Motor neuron (in vitro differentiated cells): Measurements from ENCODE around the gene UBE2D3. TPM values are rescaled to one million over a fixed set of nuclear protein-coding genes. Genes with fewer than 3 reads are reported as not detected.

Experiments used
- ATAC-seq, 8 experiments: fragments of 200-7000 bp; cut with Tn5 transposase; replicated peaks in 6 of 8; 2 replicates each; pipeline ENCODE4 v1.8.0; 2021; ENCODE audit warnings: mild to moderate bottlenecking in 8 of 8, moderate library complexity in 8 of 8
- H3K27ac ChIP-seq, 2 donors: fragments of 250-450 bp; sonication (Bioruptor Pico); 2 replicates each; pipeline ENCODE4 v1.9.0; 2021; ENCODE audit warnings: antibody characterized with exemption in 2 of 2, mild to moderate bottlenecking in 2 of 2, moderate library complexity in 1 of 2
- H3K4me1 ChIP-seq, 2 donors: fragments of 250-450 bp; sonication (Bioruptor Pico); replicated peaks in 1 of 2; 2 replicates each; pipeline ENCODE4 v1.6.1; 2021; ENCODE audit warnings: antibody characterized with exemption in 2 of 2, mild to moderate bottlenecking in 2 of 2, moderate library complexity in 1 of 2
- H3K4me3 ChIP-seq, 5 donors: fragments of 250-450 bp; sonication (Bioruptor Pico); 2 replicates each; pipeline ENCODE4 v1.9.0; 2021; ENCODE audit warnings: antibody characterized with exemption in 5 of 5, mild to moderate bottlenecking in 5 of 5, moderate library complexity in 4 of 5
- WGBS, 10 experiments: fragments of 450-650 bp; shearing (Covaris generic); methylation state at CpG; one replicate each; pipeline ENCODE4 v1.0.0; 2022; 5-methylcytosine and 5-hydroxymethylcytosine counted together
- in situ Hi-C, 9 experiments: fragments of 400-800 bp; cut with MboI; loops; one replicate each; pipeline ENCODE4 v1.15.0; 2021; ENCODE audit warnings: low sequenced_read_pairs in 9 of 9, low pct_unique_long_range_greater_than_20kb in 2 of 9; ENCODE audit not compliant: unreplicated experiment in 9 of 9
- total RNA-seq, 8 experiments: library from RNA; unstranded; fragments of 300-600 nt; gene quantifications; 2 replicates each; pipeline versions ENCODE4 v1.2.3 to v1.2.4, GENCODE V29; 2022

The UBE2D3 gene
- total RNA-seq, 8 experiments from 2014 or later: 158 to 287 (median 226) TPM

DNA sequence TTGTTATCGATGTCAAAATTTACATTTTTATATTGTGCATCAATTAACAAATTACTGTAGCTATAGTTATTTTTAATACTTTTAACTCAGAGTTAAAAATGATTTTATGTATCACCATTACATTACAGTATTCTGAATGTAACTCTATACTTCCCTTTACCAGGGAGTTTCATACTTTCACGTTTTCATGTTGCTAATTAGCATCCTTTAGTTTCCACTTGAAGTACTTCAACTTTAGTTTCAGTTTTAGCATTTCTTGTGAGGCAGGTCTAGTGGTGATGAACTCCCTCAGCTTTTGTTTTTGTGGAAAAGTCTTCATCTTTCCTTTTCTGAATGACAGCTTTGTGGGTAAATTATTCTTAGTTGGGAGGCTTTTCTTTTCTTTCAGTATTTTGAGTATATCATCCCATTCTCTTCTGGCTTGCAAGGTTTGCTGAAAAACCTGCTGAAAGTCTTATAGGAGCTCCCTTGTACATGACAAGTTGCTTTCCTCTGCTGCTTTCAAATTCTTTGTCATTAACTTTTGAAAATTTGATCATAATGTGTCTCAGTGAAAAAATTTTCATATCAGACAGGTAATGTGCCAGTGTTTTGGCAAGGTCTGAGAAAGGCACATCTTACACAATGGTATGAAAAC lies 31.6 kb upstream of the UBE2D3 start:
- no peak for ATAC-seq
- Histone ChIP-seq H3K4me3 (no peak overlapping the region), H3K27ac (no peak overlapping the region), H3K4me1 (no peaks in the 10 kb centered on the region)
- WGBS, 10 experiments: 84 to 100% (median 98%) methylated on average over 1 to 2 of the region's 2 CpGs
- in situ Hi-C loops: no loop called here

DNA sequence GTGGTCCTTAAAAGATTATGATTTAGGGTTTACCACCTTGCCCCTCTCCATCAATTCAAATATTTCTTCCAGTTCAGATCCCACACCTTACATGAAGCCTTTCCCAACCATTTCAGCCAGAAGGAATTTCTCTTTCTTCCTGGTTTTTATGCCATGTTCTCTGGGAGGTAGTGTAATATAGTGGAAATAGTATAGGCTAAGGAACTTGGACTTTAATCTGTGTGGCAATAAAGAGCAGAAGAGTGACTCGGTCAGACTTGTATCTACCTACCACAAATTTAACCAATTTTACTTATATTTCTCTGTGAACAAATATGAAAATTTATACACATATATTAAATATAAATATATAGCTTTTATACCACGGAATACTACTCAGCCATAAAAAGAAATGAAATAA lies 23.0 kb upstream of the UBE2D3 start:
- 67 to 100% (median 100%) methylated on average over 1 to 2 of the region's 2 CpGs; no CpG with 5 or more reads in 3 of the 10 experiments for WGBS, 10 experiments
- Histone ChIP-seq H3K4me3 (no peak overlapping the region), H3K27ac (no peak overlapping the region), H3K4me1 (no peaks in the 10 kb centered on the region)
- in situ Hi-C loops: no loop called here
- ATAC-seq: no peak

DNA sequence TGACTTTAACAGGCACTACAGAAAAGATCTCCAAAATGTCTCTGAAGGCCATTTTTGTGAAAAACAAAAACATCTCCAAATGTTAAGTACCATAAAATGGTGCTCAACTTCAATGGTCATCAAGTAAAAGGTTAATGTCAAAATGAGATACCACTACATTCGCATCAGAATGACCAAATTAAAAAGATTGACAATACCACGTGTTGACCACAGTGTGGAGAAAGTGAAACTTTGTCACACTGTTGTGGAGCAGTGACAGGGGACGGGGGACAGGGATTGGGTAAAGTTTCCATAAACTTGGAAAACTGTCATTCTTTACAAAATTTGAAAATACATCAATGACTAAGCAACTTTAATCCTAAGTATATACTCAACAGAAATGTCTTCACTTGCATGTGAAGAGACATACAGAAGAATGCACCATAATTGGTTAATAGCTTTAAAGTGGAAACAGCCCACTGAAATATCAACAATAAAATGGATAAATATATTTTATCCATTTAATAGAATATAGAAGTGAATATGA lies 22.3 kb upstream of the UBE2D3 start:
- no peak overlapping the region for H3K27ac ChIP-seq
- no peaks in the 10 kb centered on the region for H3K4me1 ChIP-seq
- in situ Hi-C loops: no loop called here
- 60 to 100% (median 78%) methylated on average over 1 to 3 of the region's 3 CpGs; no CpG with 5 or more reads in 2 of the 10 experiments for WGBS, 10 experiments
- no peak for ATAC-seq
- H3K4me3 ChIP-seq: no peak overlapping the region

DNA sequence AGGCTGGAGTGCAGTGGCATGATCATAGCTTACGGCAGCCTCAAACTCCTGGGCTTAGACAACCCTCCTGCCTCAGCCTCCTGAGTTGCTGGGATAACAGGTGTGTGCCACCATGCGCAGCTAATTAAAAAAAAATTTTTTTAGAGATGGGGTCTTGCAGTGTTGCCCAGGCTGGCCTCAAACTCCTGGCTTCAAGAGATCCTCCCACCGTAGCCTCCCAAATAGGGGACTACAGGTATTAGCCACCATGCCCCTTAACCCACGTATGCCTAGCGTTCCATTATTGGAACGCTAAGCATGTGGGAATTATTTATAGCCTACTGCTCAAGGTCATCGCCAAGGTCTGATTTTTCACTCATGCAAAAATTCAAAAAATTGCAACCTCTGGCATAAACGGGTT lies 20.3 kb upstream of the UBE2D3 start:
- Histone ChIP-seq H3K27ac (no peak overlapping the region), H3K4me3 (no peak overlapping the region), H3K4me1 (no peaks in the 10 kb centered on the region)
- in situ Hi-C loops: no loop called here
- no peak for ATAC-seq
- 90 to 100% (median 100%) methylated on average over 3 to 7 of the region's 8 CpGs; no CpG with 5 or more reads in 1 of the 10 experiments for WGBS, 10 experiments

GRCh38 chr4:102843938-102844337 lies 16.6 kb upstream of the UBE2D3 start:
- in situ Hi-C loops: no loop called here
- Histone ChIP-seq H3K4me1 (no peaks in the 10 kb centered on the region), H3K27ac (no peak overlapping the region), H3K4me3 (no peak overlapping the region)
- no peak for ATAC-seq
- WGBS, 10 experiments: 20 to 100% (median 75%) methylated on average over 1 of the region's 1 CpG; no CpG with 5 or more reads in 4 of the 10 experiments

DNA sequence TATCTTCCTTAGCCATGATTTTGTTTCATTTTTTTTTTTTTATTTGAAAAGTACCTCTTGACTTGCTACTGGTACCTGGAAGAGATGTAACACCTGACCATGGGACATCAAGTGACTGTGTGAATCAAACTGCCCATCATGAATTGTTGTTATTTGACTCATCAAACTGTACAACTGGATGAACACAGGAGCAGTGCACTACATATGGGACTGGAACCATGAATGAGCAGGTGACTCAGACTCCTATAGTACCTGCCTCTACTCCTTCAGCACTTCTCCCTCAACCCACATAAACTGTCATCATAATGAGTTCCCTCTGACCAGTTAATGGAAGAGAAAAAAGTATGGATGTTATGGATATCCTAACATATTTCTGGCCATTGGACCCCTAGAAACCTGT lies 15.9 kb upstream of the UBE2D3 start:
- H3K4me1 ChIP-seq: no peaks in the 10 kb centered on the region
- no peak overlapping the region for H3K4me3 ChIP-seq
- H3K27ac ChIP-seq: no peak overlapping the region
- in situ Hi-C loops: no loop called here
- no peak for ATAC-seq

- no peak overlapping the region for H3K4me3 ChIP-seq
- in situ Hi-C loops: no loop called here
- H3K27ac ChIP-seq: no peak overlapping the region
- 81 to 100% (median 89%) methylated on average over 1 to 3 of the region's 3 CpGs; no CpG with 5 or more reads in 2 of the 10 experiments for whole genome bisulfite sequencing, 10 experiments
- no peak for ATAC-seq
- no peaks in the 10 kb centered on the region for H3K4me1 ChIP-seq
These were observed 15.0 kb upstream of the UBE2D3 start for GRCh38 chr4:102842367-102842766.

DNA sequence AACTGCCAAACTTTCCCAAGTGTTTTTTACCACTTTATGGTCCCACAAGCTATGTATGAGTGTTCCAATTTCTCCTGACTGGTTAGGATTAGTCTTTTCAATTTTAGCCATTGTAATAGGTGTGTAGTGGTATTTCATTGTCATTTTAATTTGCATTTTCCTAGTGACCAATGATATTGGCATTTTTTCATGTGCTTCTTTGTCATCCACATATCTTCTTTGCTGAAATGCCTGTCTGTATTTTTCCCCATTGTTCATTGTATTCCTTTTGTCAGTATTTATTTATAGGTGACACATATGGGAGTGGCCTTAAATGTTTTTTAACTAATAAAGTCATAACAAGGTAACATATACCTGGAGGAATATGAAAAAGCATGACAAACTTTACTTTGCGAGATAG lies 9.2 kb upstream of the UBE2D3 start:
- Histone ChIP-seq H3K4me3 (no peak overlapping the region), H3K27ac (no peak overlapping the region), H3K4me1 (no peaks in the 10 kb centered on the region)
- no peak for ATAC-seq
- 83 to 100% (median 100%) methylated on average over 1 of the region's 1 CpG; no CpG with 5 or more reads in 3 of the 10 experiments for WGBS, 10 experiments
- in situ Hi-C loops: no loop called here

- ATAC-seq: no peak
These were observed 5.3 kb upstream of the UBE2D3 start for GRCh38 chr4:102832667-102833066.

GRCh38 chr4:102832105-102832504 lies 4.8 kb upstream of the UBE2D3 start:
- ATAC-seq: no peak
- in situ Hi-C loops: no loop called here
- WGBS, 10 experiments: 90 to 100% (median 97%) methylated on average over 3 to 4 of the region's 4 CpGs; no CpG with 5 or more reads in 1 of the 10 experiments
- Histone ChIP-seq H3K27ac (no peak overlapping the region), H3K4me3 (no peak overlapping the region), H3K4me1 (peaks cover 5 to 6% of the 10 kb centered on the region in 2 donors)

More at GRCh38 chr4:102832667-102833066, 5.3 kb upstream of the UBE2D3 start:
- H3K4me1 ChIP-seq: peaks cover 5 to 6% of the 10 kb centered on the region in 2 donors
- in situ Hi-C loops: no loop called here
- 67 to 100% (median 83%) methylated on average over 1 of the region's 1 CpG; no CpG with 5 or more reads in 3 of the 10 experiments for WGBS, 10 experiments
- H3K27ac ChIP-seq: no peak overlapping the region
- H3K4me3 ChIP-seq: no peak overlapping the region

DNA sequence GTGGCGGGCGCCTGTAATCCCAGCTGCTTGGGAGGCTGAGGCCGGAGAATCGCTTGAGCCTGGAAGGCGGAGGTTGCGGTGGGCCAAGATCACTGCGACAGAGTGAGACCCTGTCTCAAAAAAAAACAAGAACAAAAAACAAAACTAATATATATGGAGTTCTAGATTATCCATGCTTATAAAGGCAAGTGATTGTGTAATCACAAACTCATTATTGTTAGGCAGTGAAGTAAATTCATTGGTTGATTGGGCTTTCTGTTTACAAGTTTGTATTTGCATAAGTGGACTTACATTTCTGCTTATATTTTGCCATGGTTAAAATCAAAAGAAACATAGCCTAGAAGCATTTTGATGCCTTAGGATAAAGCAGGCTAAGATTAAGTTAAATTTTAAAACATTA lies 2.5 kb upstream of the UBE2D3 start:
- Histone ChIP-seq H3K27ac (no peak overlapping the region), H3K4me3 (no peak overlapping the region), H3K4me1 (peaks cover 5 to 6% of the 10 kb centered on the region in 2 donors)
- in situ Hi-C loops: no loop called here
- WGBS, 10 experiments: 92 to 100% (median 99%) methylated on average over 3 to 7 of the region's 7 CpGs; no CpG with 5 or more reads in 2 of the 10 experiments
- ATAC-seq: no peak

DNA sequence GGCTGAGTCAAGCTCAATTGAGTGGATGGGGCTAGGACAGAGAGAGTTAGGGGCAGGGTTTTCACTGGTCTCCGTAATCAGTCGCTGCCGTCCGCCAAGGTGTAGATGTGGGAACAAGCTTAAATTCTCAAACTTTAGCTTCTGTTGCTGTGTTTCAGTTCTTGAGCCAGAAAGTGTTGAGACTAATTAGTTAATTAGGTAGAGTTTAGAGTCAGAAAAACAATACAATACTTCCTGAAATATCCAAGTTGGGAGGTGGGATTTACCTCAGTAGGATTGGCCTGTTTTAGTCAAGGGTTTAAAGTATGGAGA lies 1.1 kb upstream of the UBE2D3 start:
- in situ Hi-C loops: no loop called here
- peak overlapping the region; percentile 89 to 97 (median 92) for H3K4me3 ChIP-seq
- H3K4me1 ChIP-seq: peaks cover 6 to 16% of the 10 kb centered on the region in 2 donors
- no peak for ATAC-seq
- WGBS, 10 experiments: 0 to 10% (median 0%) methylated on average over 2 to 4 of the region's 4 CpGs; no CpG with 5 or more reads in 6 of the 10 experiments
- H3K27ac ChIP-seq: peak overlapping the region; percentile 98 to 99

- Histone ChIP-seq H3K27ac (peak overlapping the region; percentile 98 to 99), H3K4me3 (peak overlapping the region; percentile 89 to 97 (median 92)), H3K4me1 (peaks cover 6 to 22% of the 10 kb centered on the region in 2 donors)
- in situ Hi-C loops: no loop called here
- ATAC-seq: peak; percentile 61 to 86 (median 84)
- 0 to 1% (median 0%) methylated on average over 1 to 17 of the region's 50 CpGs; no CpG with 5 or more reads in 5 of the 10 experiments for WGBS, 10 experiments
These were observed 534 bp upstream of the UBE2D3 start for GRCh38 chr4:102827674-102828496.
